HCT116 (cell line): ENCODE measurements around the gene SQSTM1. TPM values are rescaled to one million over a fixed set of nuclear protein-coding genes. Genes with fewer than 3 reads are reported as not detected.

Experiments used
- ATAC-seq: fragments of 200-7000 bp; cut with Tn5 transposase; 2 replicates; pipeline ENCODE4 v1.9.1; 2020; ENCODE audit warnings: mild to moderate bottlenecking, moderate library complexity
- BruUV-seq: library from RNA; stranded (reverse); fragments of 400-500 nt; replicated peaks from 2 replicates; lab custom pipeline; 2021; lab: Mats Ljungman, UMichigan
- CTCF ChIA-PET: fragments of 300-600 bp; sonication (Branson Sonifier 250); formaldehyde crosslinking; loops from one replicate; lab custom pipeline; 2021; ENCODE audit warnings: antibody characterized with exemption; lab: Charles Lee
- POLR2A ChIA-PET: fragments of 300-600, 350-600 bp; sonication (Branson Sonifier 250); formaldehyde crosslinking; loops from one replicate; lab custom pipeline; 2021; ENCODE audit warnings: antibody characterized with exemption; lab: Charles Lee
- RAD21 ChIA-PET, 2 experiments: fragments of 300-600 bp; sonication (Branson Sonifier 250); formaldehyde crosslinking; loops; one replicate each; lab custom pipeline; 2023; ENCODE audit warnings: low total read pairs in 2 of 2; ENCODE audit not compliant: uncharacterized antibody in 2 of 2, unreplicated experiment in 2 of 2, low non-redundant PET in 1 of 2; lab: Charles Lee
- DNase-seq: peaks from one replicate; pipeline ENCODE4 v3.0.0-alpha.2; 2010; ENCODE audit warnings: low read depth, low spot score
- H2AFZ ChIP-seq: fragments of 200-600 bp; shearing (Covaris generic), sonication (generic); 2 replicates; pipeline ENCODE4 v1.6.1; 2017; ENCODE audit warnings: low read depth, mixed run types, mixed read lengths, antibody characterized with exemption, low read length; ENCODE audit not compliant: poor library complexity, severe bottlenecking
- H3K27ac ChIP-seq: 2 replicates; pipeline ENCODE4 v1.5.1; 2012; ENCODE audit warnings: low read depth, low read length
- H3K27me3 ChIP-seq: fragments of 200-600 bp; sonication (generic); 2 replicates; pipeline ENCODE4 v1.6.1; 2016; ENCODE audit warnings: mixed run types, low read length, mixed read lengths; ENCODE audit not compliant: insufficient read depth
- H3K36me3 ChIP-seq, 2 experiments: fragments of 200-500 bp in 1 of 2; fragments of 200-600 bp in 1 of 2; sonication (Bioruptor generic) in 1 of 2; sonication (generic) in 1 of 2; 2 replicates each; pipeline versions ENCODE4 v1.5.1 to v1.6.1; 2014 to 2016; ENCODE audit warnings: low read length in 2 of 2, inconsistent platforms in 1 of 2, mixed read lengths in 1 of 2, mixed run types in 1 of 2; ENCODE audit not compliant: insufficient read depth in 2 of 2, control insufficient read depth in 1 of 2
- H3K4me1 ChIP-seq, 2 experiments: fragments of 200-600 bp in 1 of 2; sonication (generic) in 1 of 2; 2 replicates each; pipeline versions ENCODE4 v1.5.1 to v1.6.1; 2012 to 2017; ENCODE audit warnings: low read length in 2 of 2, inconsistent platforms in 1 of 2, mild to moderate bottlenecking in 1 of 2, mixed read lengths in 1 of 2, mixed run types in 1 of 2, moderate library complexity in 1 of 2; ENCODE audit not compliant: insufficient read depth in 2 of 2, control insufficient read depth in 1 of 2
- H3K4me2 ChIP-seq: fragments of 200-600 bp; sonication (generic); 2 replicates; pipeline ENCODE4 v1.6.1; 2017; ENCODE audit warnings: mixed run types, low read length, mixed read lengths
- H3K4me3 ChIP-seq, 2 experiments: fragments of 200-600 bp in 1 of 2; sonication (generic) in 1 of 2; replicated peaks in 1 of 2; 2 replicates each; pipeline ENCODE4 v1.5.1; 2011 to 2016; ENCODE audit warnings: low read length in 2 of 2, control low read depth in 1 of 2, low read depth in 1 of 2, mild to moderate bottlenecking in 1 of 2, mixed read lengths in 1 of 2, mixed run types in 1 of 2
- H3K79me2 ChIP-seq: fragments of 200-600 bp; sonication (generic); 2 replicates; pipeline ENCODE4 v1.6.1; 2017; ENCODE audit warnings: mild to moderate bottlenecking, mixed run types, low read length, moderate library complexity, mixed read lengths; ENCODE audit not compliant: insufficient read depth
- H3K9ac ChIP-seq: fragments of 200-600 bp; sonication (generic); 2 replicates; pipeline ENCODE4 v1.6.1; 2016; ENCODE audit warnings: low read length, mixed read lengths
- H3K9me2 ChIP-seq: fragments of 200-600 bp; sonication (generic), shearing (Covaris generic); 2 replicates; pipeline ENCODE4 v1.6.1; 2017; ENCODE audit warnings: mixed run types, mild to moderate bottlenecking, moderate library complexity; ENCODE audit not compliant: insufficient read depth
- H3K9me3 ChIP-seq, 2 experiments: fragments of 200-500 bp in 1 of 2; fragments of 200-600 bp in 1 of 2; sonication (Bioruptor generic) in 1 of 2; sonication (generic) in 1 of 2; 2 replicates each; pipeline ENCODE4 v1.6.1; 2014 to 2017; ENCODE audit warnings: low read length in 2 of 2, mixed read lengths in 2 of 2, inconsistent platforms in 1 of 2, low read depth in 1 of 2, mild to moderate bottlenecking in 1 of 2, mixed run types in 1 of 2, moderate library complexity in 1 of 2; ENCODE audit not compliant: control insufficient read depth in 1 of 2, insufficient read depth in 1 of 2
- H4K20me1 ChIP-seq: fragments of 200-600 bp; sonication (generic), shearing (Covaris generic); 2 replicates; pipeline ENCODE4 v1.6.1; 2017; ENCODE audit warnings: mixed run types, mild to moderate bottlenecking, moderate library complexity; ENCODE audit not compliant: insufficient read depth
- ATF3 ChIP-seq: IDR thresholded peaks from 2 replicates; pipeline ENCODE4 v1.6.1; 2012
- EZH2 ChIP-seq: fragments of 200-600 bp; sonication (generic); IDR thresholded peaks from 2 replicates; pipeline ENCODE4 v1.6.1; 2017; ENCODE audit warnings: antibody characterized with exemption, mixed run types
- MAX ChIP-seq: IDR thresholded peaks from 2 replicates; pipeline ENCODE4 v1.6.1; 2012
- POLR2A ChIP-seq: IDR thresholded peaks from 2 replicates; pipeline ENCODE4 v1.7.0; 2011; ENCODE audit warnings: borderline replicate concordance; ENCODE audit not compliant: insufficient read depth, insufficient read length; ENCODE audit errors: extremely low read depth
- POLR2AphosphoS5 ChIP-seq: IDR thresholded peaks from 2 replicates; pipeline ENCODE4 v1.6.1; 2011; ENCODE audit warnings: mild to moderate bottlenecking, low read depth, low read length, moderate library complexity
- SIN3A ChIP-seq: IDR thresholded peaks from 2 replicates; pipeline ENCODE4 v1.6.1; 2012; ENCODE audit warnings: low read depth
- SP1 ChIP-seq: IDR thresholded peaks from 2 replicates; pipeline ENCODE4 v1.6.1; 2012; ENCODE audit warnings: low read depth
- TCF7L2 ChIP-seq: IDR thresholded peaks from 2 replicates; pipeline ENCODE4 v1.7.0; 2011; ENCODE audit warnings: borderline replicate concordance, inconsistent platforms; ENCODE audit not compliant: insufficient read depth, insufficient read length; ENCODE audit errors: extremely low read depth
- ZFX ChIP-seq: fragments of 450-650 bp; IDR thresholded peaks from 2 replicates; pipeline ENCODE4 v1.6.1; 2017
- ZNF274 ChIP-seq: fragments of 200-500 bp; sonication (Bioruptor generic); IDR thresholded peaks from 2 replicates; pipeline ENCODE4 v1.6.1; 2014; ENCODE audit warnings: mild to moderate bottlenecking, low read depth, low read length, inconsistent platforms
- intact Hi-C: fragments of 100-400 bp; cut with micrococcal nuclease; formaldehyde crosslinking; loops from 2 replicates; pipeline ENCODE4 v1.10.0; 2022
- total RNA-seq: library from RNA; stranded (reverse); gene quantifications from one replicate; pipeline ENCODE4 v1.2.1, GENCODE V29; 2021; ENCODE audit not compliant: unreplicated experiment
- TF ChIP-seq, protein P1 (sequence below): IDR thresholded peaks from 2 replicates; pipeline ENCODE4 v1.6.1; 2011; ENCODE audit warnings: mild to moderate bottlenecking, low read length, moderate library complexity; ENCODE audit not compliant: insufficient replicate concordance; ENCODE audit errors: extremely low read depth

The SQSTM1 gene
- total RNA-seq, 1 experiment from 2014 or later, result 299 TPM

GRCh38 chr5:179867476-179867875, 46.8 kb downstream of the SQSTM1 start:
- Histone ChIP-seq H3K36me3 (peaks cover 25 to 34% of the 10 kb centered on the region in 2 experiments), H3K4me3 (no peak overlapping the region), H3K4me2 (no peak overlapping the region), H3K9me3 (no peaks in the 10 kb centered on the region), H3K27ac (no peak overlapping the region; the same call in 1 of the 2 replicates), H3K27me3 (no peaks in the 10 kb centered on the region), H3K9ac (no peak overlapping the region), H2AFZ (no peak overlapping the region), H4K20me1 (no peaks in the 10 kb centered on the region), H3K79me2 (no peaks in the 10 kb centered on the region), H3K4me1 (no peaks in the 10 kb centered on the region), H3K9me2 (no peaks in the 10 kb centered on the region)
- ChIA-PET POLR2A (no interaction called here), RAD21 (no interaction called here), CTCF (no interaction called here)
- TF ChIP-seq SIN3A, result no peak
- no peak for TF ChIP-seq POLR2A
- TF ChIP-seq ZNF274, result no peak
- no peak for TF ChIP-seq SP1
- TF ChIP-seq MAX, result no peak
- no peak for TF ChIP-seq TCF7L2
- TF ChIP-seq POLR2AphosphoS5, result no peak
- TF ChIP-seq, protein P1, sequence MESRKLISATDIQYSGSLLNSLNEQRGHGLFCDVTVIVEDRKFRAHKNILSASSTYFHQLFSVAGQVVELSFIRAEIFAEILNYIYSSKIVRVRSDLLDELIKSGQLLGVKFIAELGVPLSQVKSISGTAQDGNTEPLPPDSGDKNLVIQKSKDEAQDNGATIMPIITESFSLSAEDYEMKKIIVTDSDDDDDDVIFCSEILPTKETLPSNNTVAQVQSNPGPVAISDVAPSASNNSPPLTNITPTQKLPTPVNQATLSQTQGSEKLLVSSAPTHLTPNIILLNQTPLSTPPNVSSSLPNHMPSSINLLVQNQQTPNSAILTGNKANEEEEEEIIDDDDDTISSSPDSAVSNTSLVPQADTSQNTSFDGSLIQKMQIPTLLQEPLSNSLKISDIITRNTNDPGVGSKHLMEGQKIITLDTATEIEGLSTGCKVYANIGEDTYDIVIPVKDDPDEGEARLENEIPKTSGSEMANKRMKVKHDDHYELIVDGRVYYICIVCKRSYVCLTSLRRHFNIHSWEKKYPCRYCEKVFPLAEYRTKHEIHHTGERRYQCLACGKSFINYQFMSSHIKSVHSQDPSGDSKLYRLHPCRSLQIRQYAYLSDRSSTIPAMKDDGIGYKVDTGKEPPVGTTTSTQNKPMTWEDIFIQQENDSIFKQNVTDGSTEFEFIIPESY, result no peak
- no peak for TF ChIP-seq ZFX
- TF ChIP-seq ATF3, result no peak
- no peak for TF ChIP-seq EZH2
- ATAC-seq (no peak), DNase-seq (no peak)
- no TSS peak for BruUV-seq
- intact Hi-C loops, result no loop called here
